ENCODE data around the gene SND1. TPM values are rescaled to one million over a fixed set of nuclear protein-coding genes. Genes with fewer than 3 reads are reported as not detected.

SND1 gene
- total and polyA plus RNA-seq, 12 donors, result 58.9 to 266 (median 132) TPM

DNA sequence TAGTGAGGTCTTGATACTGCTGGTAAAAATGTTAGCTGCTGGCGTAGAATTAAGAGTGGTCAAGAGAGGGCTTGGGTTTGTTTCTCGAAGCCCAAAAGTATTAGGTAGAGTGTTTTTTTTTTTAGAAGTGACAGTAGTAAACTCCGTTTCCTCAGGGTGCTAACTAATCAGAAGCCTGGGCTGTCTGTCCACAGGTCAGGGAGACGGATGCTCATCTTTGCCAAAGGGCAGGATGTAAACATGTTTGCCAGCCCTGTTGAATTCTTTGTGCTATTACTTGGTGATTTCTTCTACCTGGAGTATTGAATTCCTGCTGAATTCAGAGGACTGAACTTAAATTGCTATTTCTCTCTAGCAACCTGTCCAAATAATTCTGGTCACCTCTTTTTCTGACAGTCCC, 117.1 kb downstream of the SND1 start:
- TF ChIP-seq, protein P1, sequence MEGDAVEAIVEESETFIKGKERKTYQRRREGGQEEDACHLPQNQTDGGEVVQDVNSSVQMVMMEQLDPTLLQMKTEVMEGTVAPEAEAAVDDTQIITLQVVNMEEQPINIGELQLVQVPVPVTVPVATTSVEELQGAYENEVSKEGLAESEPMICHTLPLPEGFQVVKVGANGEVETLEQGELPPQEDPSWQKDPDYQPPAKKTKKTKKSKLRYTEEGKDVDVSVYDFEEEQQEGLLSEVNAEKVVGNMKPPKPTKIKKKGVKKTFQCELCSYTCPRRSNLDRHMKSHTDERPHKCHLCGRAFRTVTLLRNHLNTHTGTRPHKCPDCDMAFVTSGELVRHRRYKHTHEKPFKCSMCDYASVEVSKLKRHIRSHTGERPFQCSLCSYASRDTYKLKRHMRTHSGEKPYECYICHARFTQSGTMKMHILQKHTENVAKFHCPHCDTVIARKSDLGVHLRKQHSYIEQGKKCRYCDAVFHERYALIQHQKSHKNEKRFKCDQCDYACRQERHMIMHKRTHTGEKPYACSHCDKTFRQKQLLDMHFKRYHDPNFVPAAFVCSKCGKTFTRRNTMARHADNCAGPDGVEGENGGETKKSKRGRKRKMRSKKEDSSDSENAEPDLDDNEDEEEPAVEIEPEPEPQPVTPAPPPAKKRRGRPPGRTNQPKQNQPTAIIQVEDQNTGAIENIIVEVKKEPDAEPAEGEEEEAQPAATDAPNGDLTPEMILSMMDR (IDR thresholded peaks at IDR 0.05), result no peak
- no peak for TF ChIP-seq POLR2A (IDR thresholded peaks at IDR 0.05)
- DNase-seq, result no peak
- Histone ChIP-seq H3K9me3 (replicated peaks in 1 of 3) (no peaks in the 10 kb centered on the region), H3K36me3 (replicated peaks in 1 of 2) (no peaks in the 10 kb centered on the region), H3K4me1 (replicated peaks in 1 of 2) (peaks cover 0 to 23% of the 10 kb centered on the region in 2 donors), H3K27me3 (no peaks in the 10 kb centered on the region), H3K4me3 (no peak overlapping the region), H3K27ac (no peak overlapping the region)
- intact Hi-C loops (cut with DNase I), result no loop called here
- WGBS, 4 donors, result 78 to 85% (median 82%) methylated on average over 4 of the region's 4 CpGs

DNA sequence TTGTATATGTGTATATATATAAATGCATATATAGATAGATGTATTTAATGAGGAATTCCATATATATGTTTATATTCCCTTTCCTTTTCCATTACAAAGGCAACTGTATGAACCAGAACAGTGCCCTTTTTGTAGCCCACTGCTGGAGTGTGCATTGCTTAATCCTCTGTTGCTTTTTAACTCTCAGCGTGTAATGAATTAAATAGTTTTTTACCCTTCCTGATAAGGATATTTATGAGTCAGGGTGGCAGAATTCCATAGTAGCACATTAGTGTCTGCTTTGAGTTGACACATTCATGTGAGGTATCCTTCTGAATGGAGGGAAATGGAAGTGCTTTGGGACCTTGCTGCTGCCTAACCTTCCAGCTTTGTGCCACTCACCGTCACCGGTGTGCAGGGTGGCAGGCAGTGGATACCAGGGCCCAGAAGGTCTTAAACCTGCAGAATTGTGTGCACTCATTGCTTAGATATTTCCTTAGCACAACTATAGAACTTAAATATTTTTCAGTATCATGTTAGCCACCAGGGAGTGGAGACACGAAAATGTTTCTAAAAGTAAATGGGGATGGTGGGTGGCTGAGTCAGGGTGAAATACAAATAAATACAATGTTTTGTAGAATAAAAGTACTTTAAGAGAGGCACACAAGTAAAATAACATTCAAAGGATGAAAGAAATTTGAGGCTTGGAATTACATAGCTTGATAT, 117.9 kb downstream of the SND1 start:
- TF ChIP-seq, protein P1 (IDR thresholded peaks at IDR 0.05), result no peak
- TF ChIP-seq POLR2A (IDR thresholded peaks at IDR 0.05), result no peak
- Histone ChIP-seq H3K27me3 (no peaks in the 10 kb centered on the region), H3K9me3 (replicated peaks in 1 of 3) (no peaks in the 10 kb centered on the region), H3K4me1 (replicated peaks in 1 of 2) (peaks cover 0 to 23% of the 10 kb centered on the region in 2 donors), H3K4me3 (no peak overlapping the region), H3K27ac (no peak overlapping the region), H3K36me3 (replicated peaks in 1 of 2) (no peaks in the 10 kb centered on the region)
- no peak for DNase-seq
- intact Hi-C loops (cut with DNase I), result no loop called here
- 68 to 80% (median 76%) methylated on average over 4 of the region's 4 CpGs for WGBS, 4 donors

DNA sequence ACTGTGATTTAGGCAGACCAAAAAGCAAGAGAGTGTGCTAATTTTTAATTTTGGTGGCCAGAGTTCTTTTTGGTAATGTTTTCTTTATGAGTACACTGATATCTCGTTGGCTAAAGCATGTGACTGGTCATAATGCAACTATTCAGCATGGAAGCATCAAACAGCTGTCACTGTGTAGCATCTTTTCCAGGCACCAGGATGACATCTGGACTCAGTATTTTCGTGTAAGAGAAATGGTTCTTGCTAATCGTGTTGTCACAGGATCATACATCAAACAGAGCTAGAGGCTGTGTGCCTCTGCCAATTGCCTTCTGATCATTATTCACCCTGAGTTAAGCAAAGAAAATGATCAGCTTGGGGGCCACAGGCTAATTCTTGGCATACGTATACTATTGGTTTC, 118.9 kb downstream of the SND1 start:
- 44 to 65% (median 51%) methylated on average over 4 of the region's 4 CpGs for WGBS, 4 donors
- no peak overlapping the region for H3K4me3 ChIP-seq
- intact Hi-C loops (cut with DNase I), result no loop called here
- H3K27ac ChIP-seq, result no peak overlapping the region
- no peak for DNase-seq
- H3K27me3 ChIP-seq, result no peaks in the 10 kb centered on the region
- TF ChIP-seq, protein P1 (IDR thresholded peaks at IDR 0.05), result no peak
- TF ChIP-seq POLR2A (IDR thresholded peaks at IDR 0.05), result no peak
- no peaks in the 10 kb centered on the region for H3K9me3 ChIP-seq (replicated peaks in 1 of 3)
- H3K36me3 ChIP-seq (replicated peaks in 1 of 2), result no peaks in the 10 kb centered on the region
- peaks cover 0 to 23% of the 10 kb centered on the region in 2 donors for H3K4me1 ChIP-seq (replicated peaks in 1 of 2)

DNA sequence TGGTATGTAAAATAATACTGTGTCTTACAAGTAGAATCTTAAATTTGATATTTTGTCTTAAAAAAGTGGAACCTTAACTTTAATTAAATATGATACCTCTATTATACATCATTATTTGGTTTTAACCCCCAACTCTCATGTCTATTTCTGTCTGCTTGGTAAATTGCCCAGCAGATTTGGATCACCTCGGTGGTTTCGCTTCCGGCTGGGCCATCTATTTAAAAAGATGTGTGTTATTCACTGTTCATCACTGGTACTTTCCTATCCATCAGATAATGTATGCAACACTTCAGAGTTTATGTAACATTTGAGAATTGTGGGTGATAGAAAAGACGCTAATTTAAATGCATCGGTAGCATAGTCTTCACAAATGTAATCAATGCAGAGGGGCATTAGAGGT, 119.7 kb downstream of the SND1 start:
- no peaks in the 10 kb centered on the region for H3K9me3 ChIP-seq (replicated peaks in 1 of 3)
- intact Hi-C loops (cut with DNase I), result no loop called here
- H3K27me3 ChIP-seq, result no peaks in the 10 kb centered on the region
- H3K4me1 ChIP-seq (replicated peaks in 1 of 2), result peaks cover 0 to 23% of the 10 kb centered on the region in 2 donors
- no peak overlapping the region for H3K27ac ChIP-seq
- no peak for DNase-seq
- WGBS, 4 donors, result 83 to 94% (median 92%) methylated on average over 5 of the region's 5 CpGs
- no peaks in the 10 kb centered on the region for H3K36me3 ChIP-seq (replicated peaks in 1 of 2)
- H3K4me3 ChIP-seq, result no peak overlapping the region
- TF ChIP-seq, protein P1 (IDR thresholded peaks at IDR 0.05), result no peak
- TF ChIP-seq POLR2A (IDR thresholded peaks at IDR 0.05), result no peak
